RPMI7951 (cell line): ENCODE measurements around the gene RAB17. TPM values are rescaled to one million over a fixed set of nuclear protein-coding genes. Genes with fewer than 3 reads are reported as not detected.

Experiments used
- DNase-seq: peaks from one replicate; pipeline ENCODE4 v3.0.0-alpha.2; 2012; ENCODE audit warnings: low read depth
- total RNA-seq: library from RNA; depleted of rRNA; stranded (reverse); fragments of >200 nt; shearing (Covaris generic); gene quantifications from 2 replicates; pipeline ENCODE4 v1.2.3, GENCODE V29; 2014

RAB17 gene
- total RNA-seq, 1 experiment from 2014 or later: 3.6 TPM

- DNase-seq: no peak
These were observed 12.3 kb downstream of the RAB17 start for GRCh38 chr2:237577956-237578870.

- DNase-seq: no peak
These were observed 13.1 kb downstream of the RAB17 start for GRCh38 chr2:237577458-237577857.

- DNase-seq: no peak
These were observed 13.6 kb downstream of the RAB17 start for GRCh38 chr2:237576974-237577373.

GRCh38 chr2:237575869-237576862 is 14.4 kb downstream of the RAB17 start:
- DNase-seq: no peak

GRCh38 chr2:237574894-237575868 is 15.4 kb downstream of the RAB17 start:
- DNase-seq: no peak

- DNase-seq: no peak
These were observed 16.1 kb downstream of the RAB17 start for GRCh38 chr2:237574467-237574866.

GRCh38 chr2:237573721-237574415 is 16.7 kb downstream of the RAB17 start:
- DNase-seq: no peak

GRCh38 chr2:237572742-237573101 is 17.8 kb downstream of the RAB17 start:
- peak; percentile 20 for DNase-seq

- DNase-seq: peak; percentile 86
These were observed 18.4 kb downstream of the RAB17 start for GRCh38 chr2:237572021-237572741.

GRCh38 chr2:237571551-237571950 is 19.0 kb downstream of the RAB17 start:
- DNase-seq: no peak

GRCh38 chr2:237570776-237571335 is 19.7 kb downstream of the RAB17 start:
- DNase-seq: no peak

- DNase-seq: no peak
These were observed 20.6 kb downstream of the RAB17 start for GRCh38 chr2:237569896-237570295.

- no peak for DNase-seq
These were observed 21.5 kb downstream of the RAB17 start for GRCh38 chr2:237569041-237569440.

GRCh38 chr2:237568121-237568660 is 22.3 kb downstream of the RAB17 start:
- no peak for DNase-seq

- DNase-seq: no peak
These were observed 23.1 kb downstream of the RAB17 start for GRCh38 chr2:237567276-237568029.

GRCh38 chr2:237566401-237567235 is 23.9 kb downstream of the RAB17 start, which contains the start of gene PRLH:
PRLH (plus strand) TSS chr2:237566574; CDS start chr2:237566574, 0 bp downstream.
- no peak for DNase-seq

GRCh38 chr2:237565974-237566373 is 24.6 kb downstream of the RAB17 start:
- no peak for DNase-seq
